ENCODE data around the gene SNRNP48. TPM values are rescaled to one million over a fixed set of nuclear protein-coding genes. Genes with fewer than 3 reads are reported as not detected.

Gene SNRNP48
- total RNA-seq, 2 donors from 2014 or later = 6.4 to 18.4 TPM

DNA sequence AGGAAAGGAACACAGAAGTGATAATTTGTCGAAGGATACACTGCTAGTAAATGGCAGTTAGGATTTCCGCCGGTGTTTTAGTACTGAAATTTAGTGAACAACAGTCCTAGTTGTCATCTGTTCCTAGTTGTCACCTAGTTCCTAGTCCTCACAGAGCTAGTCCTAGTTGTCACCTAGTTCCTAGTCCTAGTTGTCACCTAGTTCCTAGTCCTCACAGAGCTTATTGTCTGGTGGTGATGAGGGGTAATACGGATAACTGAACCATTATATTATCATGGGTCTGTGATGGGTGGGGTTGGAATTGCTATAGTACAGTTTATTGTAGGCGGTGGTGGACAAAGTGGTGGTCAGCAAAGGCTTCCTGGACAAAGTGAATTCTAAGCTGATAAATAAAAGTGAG lies 1.8 kb downstream of the SNRNP48 start:
- Histone ChIP-seq H3K4me3 (peak overlapping the region; percentile 98), H3K27ac (no peak overlapping the region), H3K9me3 (no peaks in the 10 kb centered on the region), H3K4me1 (ENCODE audit: control insufficient read depth in 1 of 2, low read depth in 2 of 2) (peaks cover 13% of the 10 kb centered on the region in 2 donors), H3K36me3 (no peaks in the 10 kb centered on the region), H3K27me3 (replicated peaks; ENCODE audit: insufficient read depth) (no peaks in the 10 kb centered on the region)
- ATAC-seq (ENCODE audit: insufficient number of reproducible peaks, low FRiP score, low read depth) (no peak), DNase-seq (ENCODE audit: low spot score) (no peak)
- TF ChIP-seq, protein P1, sequence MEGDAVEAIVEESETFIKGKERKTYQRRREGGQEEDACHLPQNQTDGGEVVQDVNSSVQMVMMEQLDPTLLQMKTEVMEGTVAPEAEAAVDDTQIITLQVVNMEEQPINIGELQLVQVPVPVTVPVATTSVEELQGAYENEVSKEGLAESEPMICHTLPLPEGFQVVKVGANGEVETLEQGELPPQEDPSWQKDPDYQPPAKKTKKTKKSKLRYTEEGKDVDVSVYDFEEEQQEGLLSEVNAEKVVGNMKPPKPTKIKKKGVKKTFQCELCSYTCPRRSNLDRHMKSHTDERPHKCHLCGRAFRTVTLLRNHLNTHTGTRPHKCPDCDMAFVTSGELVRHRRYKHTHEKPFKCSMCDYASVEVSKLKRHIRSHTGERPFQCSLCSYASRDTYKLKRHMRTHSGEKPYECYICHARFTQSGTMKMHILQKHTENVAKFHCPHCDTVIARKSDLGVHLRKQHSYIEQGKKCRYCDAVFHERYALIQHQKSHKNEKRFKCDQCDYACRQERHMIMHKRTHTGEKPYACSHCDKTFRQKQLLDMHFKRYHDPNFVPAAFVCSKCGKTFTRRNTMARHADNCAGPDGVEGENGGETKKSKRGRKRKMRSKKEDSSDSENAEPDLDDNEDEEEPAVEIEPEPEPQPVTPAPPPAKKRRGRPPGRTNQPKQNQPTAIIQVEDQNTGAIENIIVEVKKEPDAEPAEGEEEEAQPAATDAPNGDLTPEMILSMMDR (IDR thresholded peaks at IDR 0.05) = no peak

DNA sequence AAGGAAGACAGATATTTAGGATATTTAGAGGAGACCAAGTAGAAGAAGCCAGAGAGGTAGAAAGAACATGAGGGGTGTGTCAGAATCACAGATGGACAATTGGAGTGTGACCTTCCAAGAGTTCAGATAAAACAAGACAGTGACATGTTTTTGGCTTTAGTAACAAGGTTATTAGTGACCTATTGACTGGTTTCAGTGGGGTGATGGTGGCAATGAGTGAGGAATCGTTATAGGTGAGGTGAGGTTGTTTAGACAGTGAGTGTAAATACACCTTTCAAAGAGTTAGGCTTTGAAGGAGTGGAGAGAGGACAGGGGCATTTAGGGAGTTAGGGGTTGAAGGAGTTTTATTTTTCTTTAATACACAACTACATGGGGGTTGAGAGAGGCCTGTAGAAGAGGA lies 3.2 kb downstream of the SNRNP48 start:
- DNase-seq (ENCODE audit: low spot score) (no peak), ATAC-seq (ENCODE audit: insufficient number of reproducible peaks, low FRiP score, low read depth) (no peak)

DNA sequence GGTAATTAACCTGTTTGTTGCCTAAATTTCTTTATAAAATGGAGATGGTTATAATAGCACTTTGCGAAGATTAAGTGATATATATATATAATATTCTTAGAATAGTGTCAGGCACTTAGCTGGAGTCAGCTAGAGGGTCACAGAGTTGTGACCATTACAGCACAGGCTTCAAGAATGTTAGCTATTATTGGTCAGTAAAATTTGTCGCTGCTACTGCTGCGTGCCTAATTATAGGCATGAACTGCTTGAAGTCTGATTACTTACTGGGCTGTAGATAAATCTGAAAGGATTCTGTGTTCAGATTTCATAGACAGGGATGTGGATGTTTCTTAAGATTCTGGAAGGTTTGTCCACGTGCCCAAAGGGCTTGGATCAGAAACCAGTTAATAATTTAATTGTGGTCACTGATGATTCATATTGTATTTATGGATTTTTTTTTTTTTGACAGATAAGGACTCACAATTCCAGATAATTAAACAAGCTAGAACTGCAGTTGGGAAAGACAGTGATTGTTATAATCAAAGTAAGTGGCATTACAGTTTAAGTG lies 4.7 kb downstream of the SNRNP48 start:
- DNase-seq (ENCODE audit: low spot score) = no peak
- TF ChIP-seq, protein P1 (IDR thresholded peaks at IDR 0.05) = no peak
- no peak for ATAC-seq (ENCODE audit: insufficient number of reproducible peaks, low FRiP score, low read depth)
- Histone ChIP-seq H3K27me3 (replicated peaks; ENCODE audit: insufficient read depth) (no peaks in the 10 kb centered on the region), H3K4me3 (no peak overlapping the region), H3K4me1 (ENCODE audit: control insufficient read depth in 1 of 2, low read depth in 2 of 2) (peaks cover 13% of the 10 kb centered on the region in 2 donors), H3K36me3 (peaks cover 7% of the 10 kb centered on the region), H3K9me3 (no peaks in the 10 kb centered on the region), H3K27ac (no peak overlapping the region)

More for the DNA sequence above, 3.2 kb downstream of the SNRNP48 start:
- Histone ChIP-seq H3K27ac (no peak overlapping the region), H3K4me3 (no peak overlapping the region), H3K27me3 (replicated peaks; ENCODE audit: insufficient read depth) (no peaks in the 10 kb centered on the region), H3K9me3 (no peaks in the 10 kb centered on the region), H3K36me3 (peaks cover 5% of the 10 kb centered on the region), H3K4me1 (ENCODE audit: control insufficient read depth in 1 of 2, low read depth in 2 of 2) (peaks cover 13% of the 10 kb centered on the region in 2 donors)
- TF ChIP-seq, protein P1 (IDR thresholded peaks at IDR 0.05) = no peak

DNA sequence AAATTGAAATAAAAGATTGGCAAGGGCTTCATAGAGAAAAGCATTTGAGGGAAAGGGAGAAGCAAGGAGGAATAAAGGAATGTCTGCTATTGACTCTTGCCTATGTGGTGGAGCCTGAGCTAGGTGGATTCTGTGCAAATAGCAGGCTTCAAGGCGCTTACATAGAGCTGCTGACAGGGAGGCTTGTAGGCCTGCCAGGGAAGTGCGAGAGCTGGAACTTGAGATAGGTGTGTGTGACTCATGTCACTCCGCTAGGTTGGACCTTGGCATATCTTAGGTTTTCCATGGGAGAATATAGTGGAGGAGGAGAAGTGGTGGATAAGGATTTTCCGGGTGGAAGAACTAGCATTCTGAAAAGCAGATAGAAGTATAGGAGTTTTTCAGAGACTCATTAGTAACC lies 14.0 kb downstream of the SNRNP48 start:
- no peak for ATAC-seq (ENCODE audit: insufficient number of reproducible peaks, low FRiP score, low read depth)
- Histone ChIP-seq H3K36me3 (peaks cover 50% of the 10 kb centered on the region), H3K4me1 (ENCODE audit: control insufficient read depth in 1 of 2, low read depth in 2 of 2) (no peaks in the 10 kb centered on the region), H3K4me3 (no peak overlapping the region), H3K27ac (no peak overlapping the region), H3K27me3 (replicated peaks; ENCODE audit: insufficient read depth) (no peaks in the 10 kb centered on the region), H3K9me3 (no peaks in the 10 kb centered on the region)
- DNase-seq (ENCODE audit: low spot score) = no peak
- TF ChIP-seq, protein P1 (IDR thresholded peaks at IDR 0.05) = no peak

DNA sequence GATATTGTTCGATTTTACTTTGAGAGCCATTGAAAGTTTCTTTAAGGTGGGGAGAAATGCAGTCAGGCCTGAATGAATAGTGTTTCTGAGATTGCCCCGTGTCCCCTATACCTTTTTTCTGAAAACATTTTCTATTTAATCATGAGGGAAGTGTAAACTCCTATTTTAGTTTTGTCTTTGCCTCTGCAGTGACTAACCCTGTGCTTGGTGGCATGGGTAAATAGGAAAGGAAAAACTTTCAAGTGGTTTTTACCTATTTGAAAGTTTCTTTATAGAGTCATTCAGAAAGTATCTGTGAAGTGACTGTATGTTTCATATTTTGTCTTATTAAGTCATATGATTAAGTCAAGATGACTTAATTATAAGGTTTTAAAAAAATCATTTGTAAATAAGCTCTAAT lies 14.5 kb downstream of the SNRNP48 start:
- no peaks in the 10 kb centered on the region for H3K9me3 ChIP-seq
- H3K27me3 ChIP-seq (replicated peaks; ENCODE audit: insufficient read depth) = no peaks in the 10 kb centered on the region
- DNase-seq (ENCODE audit: low spot score) (no peak), ATAC-seq (ENCODE audit: insufficient number of reproducible peaks, low FRiP score, low read depth) (no peak)
- TF ChIP-seq, protein P1 (IDR thresholded peaks at IDR 0.05) = no peak
- H3K27ac ChIP-seq = no peak overlapping the region
- H3K4me1 ChIP-seq (ENCODE audit: control insufficient read depth in 1 of 2, low read depth in 2 of 2) = no peaks in the 10 kb centered on the region
- H3K36me3 ChIP-seq = peaks cover 50% of the 10 kb centered on the region
- H3K4me3 ChIP-seq = no peak overlapping the region
